Common myeloid progenitor, CD34-positive (primary cell): ENCODE measurements around the gene PKD2L2.

Source experiments
- CTCF ChIA-PET: fragments of 350-600 bp; sonication (Branson Sonifier 250); formaldehyde crosslinking; loops from one replicate; lab custom pipeline; 2021; ENCODE audit warnings: antibody characterized with exemption; lab: Charles Lee
- POLR2A ChIA-PET: fragments of 350-600 bp; sonication (Branson Sonifier 250); formaldehyde crosslinking; loops from one replicate; lab custom pipeline; 2021; ENCODE audit warnings: antibody characterized with exemption; lab: Charles Lee
- DNase-seq, 3 donors: peaks; one replicate each; pipeline versions ENCODE4 v3.0.0 to v3.0.0-alpha.2; 2013
- H3K27ac ChIP-seq, 2 experiments: 1 replicate in 1 of 2; 2 replicates in 1 of 2; pipeline ENCODE4 v1.7.0; 2013; ENCODE audit warnings: inconsistent platforms in 2 of 2, low read length in 2 of 2, mild to moderate bottlenecking in 2 of 2, low read depth in 1 of 2, moderate library complexity in 1 of 2; ENCODE audit not compliant: severe bottlenecking in 2 of 2, insufficient read depth in 1 of 2, poor library complexity in 1 of 2
- H3K27me3 ChIP-seq, 5 experiments: replicated peaks in 2 of 5; 1 replicate in 3 of 5; 2 replicates in 2 of 5; pipeline versions ENCODE4 v1.6.1 to v1.7.0; 2013; ENCODE audit warnings: low read length in 4 of 5, mild to moderate bottlenecking in 2 of 5, moderate library complexity in 2 of 5, inconsistent platforms in 1 of 5; ENCODE audit not compliant: insufficient read depth in 5 of 5, control insufficient read depth in 4 of 5
- H3K36me3 ChIP-seq, 4 experiments: 1 replicate in 2 of 4; 2 replicates in 2 of 4; pipeline versions ENCODE4 v1.6.1 to v1.7.0; 2013; ENCODE audit warnings: low read length in 3 of 4, control low read depth in 1 of 4, mild to moderate bottlenecking in 1 of 4; ENCODE audit not compliant: control insufficient read depth in 4 of 4, insufficient read depth in 4 of 4
- H3K4me1 ChIP-seq, 4 experiments: 1 replicate in 3 of 4; 2 replicates in 1 of 4; pipeline versions ENCODE4 v1.6.1 to v1.7.1; 2013; ENCODE audit warnings: low read length in 3 of 4, mild to moderate bottlenecking in 3 of 4, control low read depth in 1 of 4, inconsistent platforms in 1 of 4, moderate library complexity in 1 of 4; ENCODE audit not compliant: control insufficient read depth in 4 of 4, insufficient read depth in 4 of 4; ENCODE audit errors: control extremely low read depth in 1 of 4
- H3K4me3 ChIP-seq, 7 experiments: 1 replicate in 4 of 7; 2 replicates in 3 of 7; pipeline versions ENCODE4 v1.5.1 to v1.7.0; 2013; ENCODE audit warnings: mild to moderate bottlenecking in 7 of 7, low read length in 6 of 7, moderate library complexity in 6 of 7, inconsistent platforms in 2 of 7, low read depth in 2 of 7, control low read depth in 1 of 7; ENCODE audit not compliant: insufficient read depth in 4 of 7, control insufficient read depth in 1 of 7; ENCODE audit errors: extremely low read depth in 1 of 7
- H3K9me3 ChIP-seq, 5 experiments: 1 replicate in 4 of 5; 2 replicates in 1 of 5; pipeline versions ENCODE4 v1.6.1 to v1.7.1; 2013; ENCODE audit warnings: low read length in 4 of 5, mild to moderate bottlenecking in 2 of 5, inconsistent platforms in 1 of 5, low read depth in 1 of 5, moderate library complexity in 1 of 5; ENCODE audit not compliant: control insufficient read depth in 4 of 5, insufficient read depth in 2 of 5; ENCODE audit errors: control extremely low read depth in 1 of 5
- WGBS: methylation state at CpG from one replicate; pipeline ENCODE4 v1.1.5; 2013; ENCODE audit not compliant: insufficient coverage; 5-methylcytosine and 5-hydroxymethylcytosine counted together

PKD2L2 gene

GRCh38 chr5:137888466-137888862, 793 bp upstream of the PKD2L2 start:
- Histone ChIP-seq H3K36me3 (no peaks in the 10 kb centered on the region), H3K27ac (peak overlapping the region; percentile 80 to 89), H3K4me3 (peak overlapping the region in 6 of 7 experiments; percentile 60 to 92 (median 72)), H3K9me3 (no peaks in the 10 kb centered on the region), H3K4me1 (peaks cover 6 to 33% (median 11%) of the 10 kb centered on the region in 4 experiments), H3K27me3 (no peaks in the 10 kb centered on the region)
- CTCF ChIA-PET: interaction anchor here (0.6 to 1.3 kb wide), 2 partner anchors 91 to 192 kb away, joined by 3 read pairs; no protein-coding TSS in a partner anchor
- POLR2A ChIA-PET: interaction anchor here (0.6 kb wide), 1 partner anchor 55 kb away, joined by 5 read pairs; no protein-coding TSS in a partner anchor
- 33% methylated on average over 4 of the region's 7 CpGs for WGBS
- peak in 1 of 3 donors; percentile 33 for DNase-seq

DNA sequence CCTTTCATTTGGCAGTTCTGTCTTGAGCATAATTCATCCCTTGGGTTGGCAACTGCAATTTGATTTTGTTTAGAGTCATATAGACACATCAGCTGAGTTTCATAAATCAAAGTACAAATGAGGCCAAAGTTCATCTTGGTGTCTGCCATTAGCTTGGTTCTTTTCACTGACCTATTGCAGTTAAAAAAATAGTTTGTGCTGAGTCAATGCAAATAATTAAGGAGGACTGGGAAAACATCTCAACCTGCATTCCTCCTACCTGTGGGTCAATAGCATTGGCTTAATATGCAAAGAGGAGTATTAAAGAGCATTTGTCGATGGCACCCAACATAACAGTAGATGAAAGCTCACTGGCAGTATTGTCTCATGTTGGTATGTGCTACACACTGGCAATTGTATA, 1.6 kb downstream of the PKD2L2 start:
- DNase-seq: no peak
- Histone ChIP-seq H3K36me3 (no peaks in the 10 kb centered on the region), H3K27me3 (no peaks in the 10 kb centered on the region), H3K27ac (no peak overlapping the region), H3K9me3 (no peaks in the 10 kb centered on the region), H3K4me3 (no peak overlapping the region), H3K4me1 (peaks cover 6 to 34% (median 11%) of the 10 kb centered on the region in 4 experiments)
- WGBS: 100% methylated on average over 1 of the region's 1 CpG
- ChIA-PET CTCF (interaction anchor here (0.8 to 1.5 kb wide), 4 partner anchors 8 to 78 kb away, joined by 3 to 5 read pairs (median 3); no protein-coding TSS in a partner anchor), POLR2A (no interaction called here)

GRCh38 chr5:137891849-137892248, 2.6 kb downstream of the PKD2L2 start:
- peak in 1 of 3 donors; percentile 10 for DNase-seq
- peaks cover 6 to 28% (median 11%) of the 10 kb centered on the region in 4 experiments for H3K4me1 ChIP-seq
- WGBS: no CpG with 5 or more reads among the region's 3 CpGs
- ChIA-PET CTCF (interaction anchor here (1.5 kb wide), 1 partner anchor 9 kb away, joined by 5 read pairs; no protein-coding TSS in a partner anchor), POLR2A (no interaction called here)
- no peaks in the 10 kb centered on the region for H3K27me3 ChIP-seq
- H3K27ac ChIP-seq: no peak overlapping the region
- no peaks in the 10 kb centered on the region for H3K36me3 ChIP-seq
- H3K4me3 ChIP-seq: no peak overlapping the region
- no peaks in the 10 kb centered on the region for H3K9me3 ChIP-seq

- Histone ChIP-seq H3K27ac (no peak overlapping the region), H3K9me3 (no peaks in the 10 kb centered on the region), H3K4me3 (no peak overlapping the region), H3K27me3 (no peaks in the 10 kb centered on the region), H3K36me3 (no peaks in the 10 kb centered on the region), H3K4me1 (peaks cover 0 to 5% (median 2%) of the 10 kb centered on the region in 4 experiments)
- no peak for DNase-seq
- CTCF ChIA-PET: interaction anchor here (1.8 kb wide), 1 partner anchor 24 kb away, joined by 6 read pairs; no protein-coding TSS in a partner anchor
- POLR2A ChIA-PET: interaction anchor here (0.6 kb wide), 1 partner anchor 140 kb away, joined by 3 read pairs; no protein-coding TSS in a partner anchor
Measured at GRCh38 chr5:137894586-137894985, 5.3 kb downstream of the PKD2L2 start.

GRCh38 chr5:137896560-137896959, 7.3 kb downstream of the PKD2L2 start:
- WGBS: 100% methylated on average over 2 of the region's 3 CpGs
- DNase-seq: no peak
- Histone ChIP-seq H3K4me1 (peaks cover 2 to 14% (median 6%) of the 10 kb centered on the region in 4 experiments), H3K36me3 (no peaks in the 10 kb centered on the region), H3K27ac (no peak overlapping the region), H3K27me3 (no peaks in the 10 kb centered on the region), H3K9me3 (no peaks in the 10 kb centered on the region), H3K4me3 (no peak overlapping the region)
- ChIA-PET POLR2A (interaction anchor here (0.7 kb wide), 1 partner anchor 42 kb away, joined by 4 read pairs; no protein-coding TSS in a partner anchor), CTCF (interaction anchor here (1.4 kb wide), 1 partner anchor 33 kb away, joined by 3 read pairs; no protein-coding TSS in a partner anchor)

DNA sequence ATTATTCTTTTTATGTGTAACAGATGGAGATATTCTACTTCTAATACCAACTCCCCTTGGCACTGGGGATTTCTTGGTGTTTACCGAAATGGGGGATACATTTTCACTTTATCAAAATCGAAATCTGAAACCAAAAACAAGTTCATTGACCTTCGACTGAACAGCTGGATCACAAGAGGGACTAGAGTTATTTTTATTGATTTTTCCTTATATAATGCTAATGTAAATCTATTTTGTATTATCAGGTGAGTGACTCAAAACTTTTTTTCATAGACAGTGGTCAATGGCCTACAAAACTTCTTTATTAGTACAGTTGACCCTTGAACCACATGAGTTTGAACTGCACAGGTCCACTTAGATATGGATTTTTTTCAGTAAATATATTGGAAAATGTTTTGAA, 10.2 kb downstream of the PKD2L2 start:
- WGBS: 100% methylated on average over 1 of the region's 3 CpGs
- no peak for DNase-seq
- ChIA-PET CTCF (no interaction called here), POLR2A (interaction anchor here (0.6 to 0.7 kb wide), 2 partner anchors 10 to 66 kb away, joined by 3 read pairs; partner anchors contain the start of gene PKD2L2)
- Histone ChIP-seq H3K4me1 (peaks cover 2 to 14% (median 6%) of the 10 kb centered on the region in 4 experiments), H3K4me3 (no peak overlapping the region), H3K36me3 (no peaks in the 10 kb centered on the region), H3K9me3 (no peaks in the 10 kb centered on the region), H3K27me3 (no peaks in the 10 kb centered on the region), H3K27ac (no peak overlapping the region)
